ENCODE results near the gene DVL2. TPM values are rescaled to one million over a fixed set of nuclear protein-coding genes. Genes with fewer than 3 reads are reported as not detected.

The DVL2 gene
- total RNA-seq, 2 donors from 2014 or later = 22.5 to 23.8 TPM

GRCh38 chr17:7211491-7212273 lies 22.6 kb downstream of the DVL2 start:
- DNase-seq = no peak

DNA sequence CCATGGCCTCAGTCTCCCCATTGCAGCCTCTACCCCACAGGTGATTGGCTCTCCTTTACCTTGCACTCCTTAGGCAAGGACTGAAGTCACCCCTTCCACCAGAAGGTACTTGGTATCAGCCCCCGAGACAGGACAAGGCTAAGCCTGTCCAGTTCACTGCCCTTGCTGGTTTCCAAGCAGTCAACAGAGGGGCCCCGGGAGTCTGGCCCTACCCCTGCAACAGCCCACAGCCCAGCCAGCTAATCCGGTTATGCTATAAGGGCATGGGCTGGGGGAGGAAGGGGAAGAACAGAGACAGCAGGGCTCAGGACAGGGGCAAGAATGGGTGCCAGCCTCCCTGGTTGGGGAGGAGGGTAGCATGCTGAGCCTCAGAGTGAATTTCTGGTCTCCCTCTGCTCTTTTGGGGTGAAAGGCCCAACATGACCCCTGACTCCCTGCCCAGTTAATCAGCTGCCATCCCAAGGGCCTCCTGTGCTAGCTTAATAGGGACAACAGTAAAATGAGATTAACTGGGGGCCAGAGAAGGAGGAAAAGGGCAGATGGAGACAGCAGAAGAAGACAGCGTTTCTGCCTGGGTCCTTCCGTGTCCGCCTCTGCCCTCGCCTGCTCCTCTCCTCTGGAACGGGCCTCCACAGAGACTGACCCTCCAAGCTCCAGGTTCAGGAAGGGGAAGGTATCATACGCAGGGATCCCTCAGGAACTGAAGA lies 25.4 kb downstream of the DVL2 start:
- DNase-seq = no peak
- intact Hi-C loops (cut with DNase I) = no loop called here
- no peak for ATAC-seq

More at GRCh38 chr17:7211491-7212273, 22.6 kb downstream of the DVL2 start:
- intact Hi-C loops (cut with DNase I) = no loop called here
- ATAC-seq = no peak

- intact Hi-C loops (cut with DNase I) = no loop called here
- ATAC-seq (no peak), DNase-seq (no peak)
Measured at GRCh38 chr17:7208027-7208571, 26.2 kb downstream of the DVL2 start.

GRCh38 chr17:7207120-7208001 lies 27.0 kb downstream of the DVL2 start:
- peak in 1 of 2 donors; percentile 6 for ATAC-seq
- intact Hi-C loops (cut with DNase I) = no loop called here
- no peak for DNase-seq

- DNase-seq = no peak
- no peak for ATAC-seq
- intact Hi-C loops (cut with DNase I) = no loop called here
Measured at GRCh38 chr17:7205561-7205960, 28.8 kb downstream of the DVL2 start.

DNA sequence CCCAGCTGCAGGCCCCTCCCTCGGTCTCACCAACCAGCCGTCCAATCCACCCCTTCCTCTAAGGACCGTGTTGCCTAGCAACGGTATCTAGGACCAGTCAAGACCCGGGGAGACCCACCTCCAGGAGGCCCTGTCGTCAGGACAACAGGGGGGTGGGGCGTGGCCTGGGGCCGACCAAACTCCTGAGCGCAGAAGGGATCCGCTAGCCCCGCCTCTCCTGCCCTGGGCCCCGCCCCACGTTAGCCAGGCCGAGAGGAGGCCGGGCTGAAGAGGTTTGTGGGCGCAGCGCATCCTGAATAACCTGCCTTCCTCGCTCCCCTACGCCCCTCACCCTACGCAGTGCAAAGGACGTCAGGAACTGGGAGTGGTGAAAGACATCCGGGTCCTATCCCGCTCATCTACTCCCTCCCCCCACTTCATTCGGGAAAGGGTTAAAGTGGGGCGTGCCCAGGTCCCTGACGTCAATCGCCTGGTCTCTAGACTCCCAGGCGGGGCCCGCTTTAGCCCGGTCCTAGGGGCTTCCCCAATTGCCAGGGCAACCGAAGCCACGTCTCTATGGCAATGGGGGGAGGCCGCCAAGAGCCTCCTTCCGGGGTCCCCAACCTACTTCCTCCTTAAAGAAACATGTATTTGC lies 29.4 kb downstream of the DVL2 start:
- intact Hi-C loops (cut with DNase I) = no loop called here
- peak; percentile 90 to 91 for ATAC-seq
- DNase-seq = peak; percentile 92

DNA sequence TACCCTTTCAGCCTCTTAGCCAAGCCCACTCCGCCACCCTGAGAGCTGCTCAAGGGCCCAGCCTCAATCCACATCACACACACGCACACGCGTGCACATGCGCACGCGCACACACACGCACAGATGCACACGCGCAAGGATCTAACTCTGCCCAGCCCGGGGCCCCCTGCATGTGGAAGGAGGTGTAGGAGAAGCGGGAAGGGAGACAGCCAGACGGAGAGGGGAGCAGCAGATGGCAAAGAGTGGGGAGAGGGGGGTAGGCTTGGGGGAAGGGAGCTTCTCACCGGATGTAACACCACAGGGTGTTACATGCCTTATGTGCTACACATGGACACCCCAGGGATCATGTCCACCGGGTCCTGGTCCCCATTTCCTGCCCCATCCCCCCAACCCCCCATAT lies 30.0 kb downstream of the DVL2 start:
- ATAC-seq (peak in 1 of 2 donors; percentile 2), DNase-seq (no peak)
- intact Hi-C loops (cut with DNase I) = no loop called here

DNA sequence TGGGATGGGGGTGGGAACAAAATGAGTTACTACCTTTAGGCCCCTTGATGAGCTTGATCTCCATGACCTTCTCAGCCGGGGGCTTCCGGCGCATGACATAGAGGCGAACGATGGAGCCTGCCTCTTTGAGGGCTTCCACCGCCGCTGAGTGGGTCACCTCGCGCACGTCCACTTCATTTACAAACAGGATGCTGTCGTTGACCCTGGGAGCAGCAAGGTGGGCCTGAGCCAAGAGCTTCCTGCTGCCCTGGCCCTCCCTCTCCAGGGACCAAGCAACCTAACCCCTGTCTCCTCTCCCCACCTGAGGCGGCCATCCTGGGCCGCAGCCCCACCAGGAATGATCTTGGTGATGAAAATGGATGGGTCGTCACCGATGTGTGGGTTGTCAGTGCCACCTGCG lies 30.9 kb downstream of the DVL2 start:
- ATAC-seq (no peak), DNase-seq (no peak)
- intact Hi-C loops (cut with DNase I) = no loop called here

DNA sequence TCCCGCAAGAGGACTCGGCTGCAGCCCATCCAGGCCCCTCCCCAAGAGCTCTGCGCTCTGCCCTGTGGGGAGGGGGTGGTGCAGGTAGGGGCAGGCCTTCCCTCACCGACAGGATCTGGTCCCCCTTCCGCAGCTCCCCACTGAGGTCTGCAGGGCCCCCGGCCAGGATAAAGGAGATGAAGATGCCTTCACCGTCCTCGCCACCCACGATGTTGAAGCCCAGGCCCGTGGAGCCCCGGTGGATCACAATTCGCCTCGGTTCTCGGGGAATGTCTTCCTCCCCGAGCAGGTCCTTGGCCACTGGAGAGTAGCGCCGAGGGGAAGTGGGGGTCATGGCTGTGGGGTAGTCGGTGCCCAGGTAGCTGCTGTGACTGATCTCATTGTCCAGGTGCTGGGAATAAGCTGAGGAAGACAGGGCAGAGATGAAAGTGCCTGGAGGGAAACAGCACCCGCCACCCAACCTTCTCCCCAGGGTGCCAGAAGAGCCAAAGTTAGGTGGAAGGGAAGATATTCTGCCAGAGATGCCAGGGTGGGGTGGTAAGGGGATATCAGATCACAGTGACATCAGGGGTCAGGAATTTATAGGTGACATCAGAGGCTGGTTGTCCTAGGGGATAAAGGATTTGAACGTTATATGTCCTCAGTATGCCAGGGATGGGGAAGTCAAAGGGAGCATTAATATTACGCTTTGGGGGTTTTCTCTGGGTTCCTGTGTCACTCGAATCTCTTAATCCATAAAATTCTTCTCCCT lies 37.5 kb downstream of the DVL2 start:
- no peak for DNase-seq
- intact Hi-C loops (cut with DNase I) = no loop called here
- ATAC-seq = no peak

- DNase-seq (no peak), ATAC-seq (no peak)
- intact Hi-C loops (cut with DNase I) = no loop called here
Measured at GRCh38 chr17:7195971-7196370, 38.3 kb downstream of the DVL2 start.

- ATAC-seq (no peak), DNase-seq (no peak)
Measured at GRCh38 chr17:7192271-7192937, 41.9 kb downstream of the DVL2 start.

GRCh38 chr17:7191571-7192270 lies 42.6 kb downstream of the DVL2 start:
- intact Hi-C loops (cut with DNase I) = no loop called here
- ATAC-seq (peak; percentile 77 to 84), DNase-seq (no peak)

More at GRCh38 chr17:7192271-7192937, 41.9 kb downstream of the DVL2 start:
- intact Hi-C loops (cut with DNase I) = no loop called here

GRCh38 chr17:7191069-7191468 lies 43.2 kb downstream of the DVL2 start:
- no peak for DNase-seq
- ATAC-seq = no peak
- intact Hi-C loops (cut with DNase I) = no loop called here

DNA sequence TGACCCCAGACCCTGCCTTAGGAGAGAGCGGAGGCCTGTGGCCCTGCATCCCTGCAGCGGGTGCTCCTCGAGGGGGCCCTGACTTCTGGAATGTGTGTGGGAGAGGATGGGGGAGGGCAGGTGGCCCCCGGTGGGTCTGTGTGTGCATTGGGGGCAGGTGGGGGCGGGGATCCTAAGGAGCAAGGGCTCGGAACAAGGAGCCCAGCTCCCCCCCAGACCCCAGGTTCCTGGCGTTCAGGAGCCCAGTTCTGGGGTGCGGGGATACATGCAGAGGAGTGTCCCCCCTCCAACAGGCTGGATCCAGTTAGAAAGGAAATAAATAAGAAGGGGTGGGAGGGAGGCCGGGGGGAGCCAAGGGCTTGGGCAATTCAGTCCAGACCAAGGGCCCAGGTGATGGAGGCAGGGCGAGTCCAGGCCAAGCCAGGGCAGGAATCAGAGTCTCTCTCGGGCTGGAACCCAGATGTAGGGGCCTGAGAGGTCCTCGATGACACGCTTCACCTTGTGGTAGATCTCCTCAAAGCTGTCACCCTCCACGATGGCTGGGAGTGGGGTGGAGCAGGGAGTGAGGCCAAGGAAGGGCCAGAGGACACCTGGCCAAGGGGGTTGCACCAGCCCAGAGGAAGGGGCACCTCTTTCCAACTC lies 43.9 kb downstream of the DVL2 start:
- ATAC-seq (no peak), DNase-seq (no peak)
- intact Hi-C loops (cut with DNase I) = no loop called here

- peak in 1 of 2 donors; percentile 23 for ATAC-seq
- intact Hi-C loops (cut with DNase I) = no loop called here
- DNase-seq = no peak
Measured at GRCh38 chr17:7186241-7186640, 48.1 kb downstream of the DVL2 start.

DNA sequence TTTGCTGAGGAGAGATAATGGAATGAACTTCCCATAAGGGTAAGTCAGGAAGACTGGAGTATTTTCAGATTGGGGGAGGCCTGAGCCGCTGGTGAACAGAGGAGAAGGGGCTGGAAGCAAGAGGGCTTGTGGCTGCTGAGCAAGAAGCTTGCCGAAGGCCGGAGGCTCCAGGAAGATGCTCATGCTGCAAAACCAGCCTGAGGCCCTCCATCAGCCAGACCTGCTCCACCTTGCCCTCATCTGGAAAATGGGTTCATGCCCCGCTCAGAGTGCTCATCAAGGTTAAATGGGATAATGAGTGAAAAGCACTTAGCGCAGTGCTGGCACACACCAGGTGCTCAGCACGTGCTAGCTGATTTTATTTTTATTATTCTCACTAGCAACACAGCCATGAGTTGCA lies 49.7 kb downstream of the DVL2 start:
- no peak for ATAC-seq
- intact Hi-C loops (cut with DNase I) = no loop called here

GRCh38 chr17:7184091-7184488 lies 50.2 kb downstream of the DVL2 start:
- intact Hi-C loops (cut with DNase I) = no loop called here
- ATAC-seq = peak in 1 of 2 donors; percentile 55
- no peak for DNase-seq

More for the DNA sequence above, 49.7 kb downstream of the DVL2 start:
- no peak for DNase-seq

Measured in left cardiac atrium (tissue), 4 donors.